AG09309 (cell line): ENCODE results near the gene SLAMF7.

Source experiments
- DNase-seq: peaks from one replicate; pipeline ENCODE4 v3.0.0-alpha.2; 2010; ENCODE audit warnings: low read depth
- H3K4me3 ChIP-seq: 2 replicates; pipeline ENCODE4 v1.5.1; 2011; ENCODE audit warnings: mild to moderate bottlenecking, low read depth, low read length, moderate library complexity; ENCODE audit not compliant: control insufficient read depth
- TF ChIP-seq, protein P1 (sequence below): IDR thresholded peaks from 2 replicates; pipeline ENCODE4 v1.5.1; 2011; ENCODE audit warnings: mild to moderate bottlenecking, low read depth, low read length, inconsistent platforms; ENCODE audit not compliant: insufficient read depth, control insufficient read depth; ENCODE audit errors: missing control alignments

Gene SLAMF7

GRCh38 chr1:160767395-160768294 is 28.6 kb downstream of the SLAMF7 start:
- no peak overlapping the region for H3K4me3 ChIP-seq
- no peak for DNase-seq
- TF ChIP-seq, protein P1, sequence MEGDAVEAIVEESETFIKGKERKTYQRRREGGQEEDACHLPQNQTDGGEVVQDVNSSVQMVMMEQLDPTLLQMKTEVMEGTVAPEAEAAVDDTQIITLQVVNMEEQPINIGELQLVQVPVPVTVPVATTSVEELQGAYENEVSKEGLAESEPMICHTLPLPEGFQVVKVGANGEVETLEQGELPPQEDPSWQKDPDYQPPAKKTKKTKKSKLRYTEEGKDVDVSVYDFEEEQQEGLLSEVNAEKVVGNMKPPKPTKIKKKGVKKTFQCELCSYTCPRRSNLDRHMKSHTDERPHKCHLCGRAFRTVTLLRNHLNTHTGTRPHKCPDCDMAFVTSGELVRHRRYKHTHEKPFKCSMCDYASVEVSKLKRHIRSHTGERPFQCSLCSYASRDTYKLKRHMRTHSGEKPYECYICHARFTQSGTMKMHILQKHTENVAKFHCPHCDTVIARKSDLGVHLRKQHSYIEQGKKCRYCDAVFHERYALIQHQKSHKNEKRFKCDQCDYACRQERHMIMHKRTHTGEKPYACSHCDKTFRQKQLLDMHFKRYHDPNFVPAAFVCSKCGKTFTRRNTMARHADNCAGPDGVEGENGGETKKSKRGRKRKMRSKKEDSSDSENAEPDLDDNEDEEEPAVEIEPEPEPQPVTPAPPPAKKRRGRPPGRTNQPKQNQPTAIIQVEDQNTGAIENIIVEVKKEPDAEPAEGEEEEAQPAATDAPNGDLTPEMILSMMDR: no peak

- TF ChIP-seq, protein P1: peak; percentile 27
- no peak overlapping the region for H3K4me3 ChIP-seq
- no peak for DNase-seq
These were observed 29.2 kb downstream of the SLAMF7 start for GRCh38 chr1:160768295-160768657.

DNA sequence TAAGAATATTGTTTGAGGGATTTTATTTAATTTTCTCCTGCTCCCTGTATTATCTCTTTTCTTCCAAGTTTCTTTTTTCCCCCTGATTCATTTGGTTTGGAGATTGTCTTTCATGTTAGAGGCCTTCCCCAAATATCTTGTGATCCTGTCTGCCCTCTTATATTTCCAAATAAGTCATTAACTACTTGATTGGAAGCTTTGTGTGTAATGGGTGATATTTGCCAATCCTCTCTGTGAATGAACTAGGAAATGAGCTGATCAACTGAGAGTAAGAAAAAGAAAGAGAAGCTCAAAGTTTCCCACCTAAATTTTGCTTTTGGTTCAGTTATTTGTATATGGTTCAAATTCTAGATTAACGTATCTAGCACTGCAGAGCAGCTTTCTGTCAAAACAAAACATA is 33.3 kb downstream of the SLAMF7 start:
- no peak for DNase-seq
- TF ChIP-seq, protein P1: no peak
- H3K4me3 ChIP-seq: no peak overlapping the region

GRCh38 chr1:160773093-160773492 is 34.0 kb downstream of the SLAMF7 start:
- no peak for DNase-seq
- no peak overlapping the region for H3K4me3 ChIP-seq
- TF ChIP-seq, protein P1: no peak

GRCh38 chr1:160774886-160775719 is 36.1 kb downstream of the SLAMF7 start:
- no peak overlapping the region for H3K4me3 ChIP-seq
- TF ChIP-seq, protein P1: no peak
- no peak for DNase-seq

DNA sequence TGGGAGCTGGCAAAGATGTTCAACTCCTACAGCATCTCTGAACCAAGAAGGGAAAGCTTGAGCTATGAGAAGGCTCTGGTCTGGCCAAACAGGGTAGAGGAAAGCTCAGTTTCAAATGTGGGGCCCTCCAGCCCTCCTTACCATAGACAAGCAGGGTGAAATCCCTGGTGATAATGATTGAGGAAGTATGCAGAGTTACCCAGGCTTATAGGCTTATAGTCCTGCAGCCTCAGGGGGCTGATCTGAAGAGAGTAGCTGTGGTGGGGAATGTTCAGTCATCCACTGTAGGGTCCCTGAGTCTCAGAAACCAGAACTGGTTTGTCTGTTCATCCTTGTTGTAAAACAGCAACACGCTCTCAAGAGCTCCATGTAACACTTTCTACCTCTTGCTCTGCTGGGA is 37.1 kb downstream of the SLAMF7 start:
- DNase-seq: no peak
- TF ChIP-seq, protein P1: no peak

More for the DNA sequence above, 37.1 kb downstream of the SLAMF7 start:
- H3K4me3 ChIP-seq: no peak overlapping the region
